Mononuclear cell (primary cell): ENCODE data around the gene SPATA9. TPM values are rescaled to one million over a fixed set of nuclear protein-coding genes. Genes with fewer than 3 reads are reported as not detected.
"Not testable (repeated sequence)": the region's sequence is repeated elsewhere in the genome, so short reads cannot be mapped to it uniquely, and the experiment has no call there.

ENCODE experiments used
- H3K27me3 ChIP-seq: 2 replicates; pipeline ENCODE4 v1.6.0; 2011; ENCODE audit warnings: low read length, control low read depth; ENCODE audit not compliant: insufficient read depth
- H3K4me1 ChIP-seq: 2 replicates; pipeline ENCODE4 v1.5.1; 2011; ENCODE audit warnings: mild to moderate bottlenecking, low read length, control low read depth; ENCODE audit not compliant: insufficient read depth
- H3K4me3 ChIP-seq: 2 replicates; pipeline ENCODE4 v1.5.1; 2011; ENCODE audit warnings: mild to moderate bottlenecking, low read length, moderate library complexity
- H3K9me3 ChIP-seq: 2 replicates; pipeline ENCODE4 v1.5.1; 2011; ENCODE audit warnings: low read depth, mild to moderate bottlenecking, control low read depth, low read length
- total RNA-seq: library from RNA; depleted of rRNA; stranded (reverse); fragments of >200 nt; gene quantifications from one replicate; pipeline ENCODE4 v1.2.3, GENCODE V29; 2012

The SPATA9 gene
- total RNA-seq, 1 donor = not detected

GRCh38 chr5:95646569-95647431 is 36.0 kb downstream of the SPATA9 start, which contains the start of gene RFESD:
RFESD (plus strand) TSS chr5:95646777; CDS start chr5:95652272, 5,495 bp downstream.
- no peaks in the 10 kb centered on the region for H3K27me3 ChIP-seq
- H3K9me3 ChIP-seq = no peaks in the 10 kb centered on the region
- H3K4me1 ChIP-seq = peaks cover 21% of the 10 kb centered on the region
- peak within 1 kb of the TSS; percentile 62 for H3K4me3 ChIP-seq

- H3K27me3 ChIP-seq, H3K9me3 ChIP-seq: not testable (repeated sequence)
- Histone ChIP-seq H3K4me3 (peak overlapping the region; percentile 62), H3K4me1 (peaks cover 21% of the 10 kb centered on the region)
Measured at GRCh38 chr5:95646226-95646568, 36.6 kb downstream of the SPATA9 start.

- Histone ChIP-seq H3K4me3 (no peak overlapping the region), H3K9me3 (no peaks in the 10 kb centered on the region), H3K4me1 (peaks cover 21% of the 10 kb centered on the region), H3K27me3 (no peaks in the 10 kb centered on the region)
Measured at GRCh38 chr5:95644351-95645042, 38.3 kb downstream of the SPATA9 start.

GRCh38 chr5:95643152-95643551 is 39.6 kb downstream of the SPATA9 start:
- no peak overlapping the region for H3K4me3 ChIP-seq
- peaks cover 21% of the 10 kb centered on the region for H3K4me1 ChIP-seq
- no peaks in the 10 kb centered on the region for H3K27me3 ChIP-seq
- H3K9me3 ChIP-seq = no peaks in the 10 kb centered on the region

GRCh38 chr5:95641741-95642220 is 41.0 kb downstream of the SPATA9 start:
- H3K4me3 ChIP-seq = no peak overlapping the region
- H3K27me3 ChIP-seq = no peaks in the 10 kb centered on the region
- H3K4me1 ChIP-seq = peaks cover 12% of the 10 kb centered on the region
- H3K9me3 ChIP-seq = no peaks in the 10 kb centered on the region

- Histone ChIP-seq H3K4me1 (no peaks in the 10 kb centered on the region), H3K27me3 (no peaks in the 10 kb centered on the region), H3K9me3 (no peaks in the 10 kb centered on the region), H3K4me3 (no peak overlapping the region)
Measured at GRCh38 chr5:95638632-95639031, 44.2 kb downstream of the SPATA9 start.

- Histone ChIP-seq H3K4me3 (no peak overlapping the region), H3K9me3 (no peaks in the 10 kb centered on the region), H3K27me3 (no peaks in the 10 kb centered on the region), H3K4me1 (peaks cover 5% of the 10 kb centered on the region)
Measured at GRCh38 chr5:95634081-95634480, 48.7 kb downstream of the SPATA9 start.

GRCh38 chr5:95633671-95634070 is 49.1 kb downstream of the SPATA9 start:
- Histone ChIP-seq H3K9me3 (no peaks in the 10 kb centered on the region), H3K4me3 (no peak overlapping the region), H3K4me1 (peaks cover 5% of the 10 kb centered on the region), H3K27me3 (no peaks in the 10 kb centered on the region)

- not testable (repeated sequence) for H3K4me3 ChIP-seq
Measured at GRCh38 chr5:95632942-95633341, 49.8 kb downstream of the SPATA9 start.

GRCh38 chr5:95631991-95632675 is 50.7 kb downstream of the SPATA9 start:
- Histone ChIP-seq H3K4me3 (no peak overlapping the region), H3K27me3 (no peaks in the 10 kb centered on the region), H3K4me1 (peaks cover 5% of the 10 kb centered on the region), H3K9me3 (no peaks in the 10 kb centered on the region)

More at GRCh38 chr5:95632942-95633341, 49.8 kb downstream of the SPATA9 start:
- not testable (repeated sequence) for H3K4me1 ChIP-seq, H3K27me3 ChIP-seq, H3K9me3 ChIP-seq

GRCh38 chr5:95631255-95631958 is 51.4 kb downstream of the SPATA9 start:
- Histone ChIP-seq H3K27me3 (no peaks in the 10 kb centered on the region), H3K4me3 (no peak overlapping the region), H3K9me3 (no peaks in the 10 kb centered on the region), H3K4me1 (peaks cover 5% of the 10 kb centered on the region)

- H3K4me1 ChIP-seq = peaks cover 5% of the 10 kb centered on the region
- H3K27me3 ChIP-seq = no peaks in the 10 kb centered on the region
- no peaks in the 10 kb centered on the region for H3K9me3 ChIP-seq
- H3K4me3 ChIP-seq = no peak overlapping the region
Measured at GRCh38 chr5:95630394-95630917, 52.3 kb downstream of the SPATA9 start.

- H3K27me3 ChIP-seq = no peaks in the 10 kb centered on the region
- H3K4me3 ChIP-seq = no peak overlapping the region
- peaks cover 5% of the 10 kb centered on the region for H3K4me1 ChIP-seq
- no peaks in the 10 kb centered on the region for H3K9me3 ChIP-seq
Measured at GRCh38 chr5:95628933-95629332, 53.9 kb downstream of the SPATA9 start.

GRCh38 chr5:95627971-95628810 is 54.6 kb downstream of the SPATA9 start:
- Histone ChIP-seq H3K9me3 (no peaks in the 10 kb centered on the region), H3K4me1 (peaks cover 11% of the 10 kb centered on the region), H3K27me3 (no peaks in the 10 kb centered on the region), H3K4me3 (no peak overlapping the region)
